Left renal cortex interstitium (tissue), 4 donors: ENCODE measurements around the gene AXDND1. TPM values are rescaled to one million over a fixed set of nuclear protein-coding genes. Genes with fewer than 3 reads are reported as not detected.

ENCODE experiments used
- DNase-seq, 4 donors: peaks; one replicate each; pipeline ENCODE4 v3.0.0-alpha.2; 2013; ENCODE audit warnings: low read depth in 4 of 4, low spot score in 2 of 4, missing footprints in 1 of 4
- polyA plus RNA-seq, 4 donors: library from polyadenylated mRNA; unstranded; fragments of 120-200 nt; gene quantifications; one replicate each; pipeline ENCODE4 v1.2.1, GENCODE V29; 2013; ENCODE audit not compliant: insufficient read length in 4 of 4

Gene AXDND1
- polyA plus RNA-seq, 4 donors = 8.4 to 44.3 (median 18.2) TPM

GRCh38 chr1:179554427-179554826 lies 188.7 kb downstream of the AXDND1 start:
- no peak for DNase-seq

DNA sequence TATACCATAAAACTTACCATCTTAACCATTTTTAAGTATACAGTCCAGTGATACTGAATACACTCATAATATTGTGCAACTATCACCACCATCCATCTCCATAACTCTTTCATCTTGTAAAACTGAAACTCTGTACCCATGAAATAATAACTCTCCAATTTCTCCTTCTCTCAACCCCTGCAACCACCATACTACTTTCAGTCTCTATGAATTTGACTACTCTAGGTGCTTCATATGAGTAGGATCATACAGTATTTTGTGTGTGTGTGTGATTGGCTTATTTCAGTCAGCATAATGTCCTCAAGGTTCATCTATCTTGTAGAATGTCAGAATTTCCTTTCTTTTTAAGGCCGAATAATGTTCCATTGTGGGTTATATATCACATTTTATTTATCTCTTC lies 192.3 kb downstream of the AXDND1 start:
- DNase-seq = no peak

GRCh38 chr1:179575497-179576314 lies 209.9 kb downstream of the AXDND1 start, which contains the start of gene NPHS2:
TSS of gene NPHS2 (minus strand) at chr1:179575948. CDS start at chr1:179575864, 84 bp downstream.
- no peak for DNase-seq

- DNase-seq = no peak
Measured at GRCh38 chr1:179576509-179576908, 210.7 kb downstream of the AXDND1 start.

- DNase-seq = no peak
Measured at GRCh38 chr1:179583771-179584320, 218.1 kb downstream of the AXDND1 start.

- peak in 3 of 4 donors; percentile 52 to 56 (median 55) for DNase-seq
Measured at GRCh38 chr1:179586107-179586823, 220.5 kb downstream of the AXDND1 start.

GRCh38 chr1:179587336-179587735 lies 221.6 kb downstream of the AXDND1 start:
- no peak for DNase-seq

DNA sequence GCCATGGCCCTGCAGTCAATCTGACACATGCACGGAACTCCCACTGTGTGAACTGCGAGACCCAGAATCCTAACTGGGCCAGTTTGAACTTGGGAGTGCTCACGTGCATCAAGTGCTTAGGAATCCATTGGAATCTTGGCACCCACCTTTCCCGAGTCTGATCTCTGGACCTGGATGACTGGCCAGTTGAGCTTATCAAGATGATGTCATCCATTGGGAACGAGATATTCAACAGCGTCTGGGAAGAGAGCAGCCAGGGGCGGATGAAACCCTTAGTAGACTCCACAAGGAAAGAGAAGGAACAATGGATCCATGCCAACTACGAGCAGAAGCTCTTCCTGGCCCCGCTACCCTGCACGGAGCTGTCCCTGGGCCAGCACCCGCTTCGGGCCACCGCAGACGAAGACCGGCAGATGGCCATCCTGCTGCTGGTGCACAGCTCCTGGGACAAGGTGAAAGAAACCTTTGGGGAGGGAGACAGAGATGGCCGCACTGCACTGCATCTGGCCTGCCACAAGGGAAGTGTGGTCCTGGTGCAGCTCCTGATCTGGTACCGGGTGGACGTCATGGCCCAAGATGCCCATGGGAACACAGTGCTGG lies 222.8 kb downstream of the AXDND1 start:
- no peak for DNase-seq

DNA sequence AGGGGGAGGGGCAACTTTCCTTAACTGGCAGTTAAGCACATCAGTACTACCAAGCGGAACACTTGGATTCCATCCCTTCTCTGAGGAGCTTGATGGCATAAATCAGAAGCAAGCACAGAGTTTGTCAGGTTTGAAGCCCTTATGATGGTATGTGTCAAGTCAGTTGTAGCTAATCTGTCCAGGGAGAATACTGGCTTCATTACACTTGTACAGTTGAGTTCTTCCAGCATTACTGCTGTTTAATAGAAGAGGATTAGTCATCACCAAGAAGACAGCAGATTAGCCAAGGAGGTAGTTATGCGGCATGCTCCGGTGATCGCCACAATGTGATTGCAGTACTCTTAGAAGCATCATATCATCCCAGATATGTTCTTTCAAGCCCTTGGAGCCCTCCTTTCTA lies 223.7 kb downstream of the AXDND1 start:
- no peak for DNase-seq

DNA sequence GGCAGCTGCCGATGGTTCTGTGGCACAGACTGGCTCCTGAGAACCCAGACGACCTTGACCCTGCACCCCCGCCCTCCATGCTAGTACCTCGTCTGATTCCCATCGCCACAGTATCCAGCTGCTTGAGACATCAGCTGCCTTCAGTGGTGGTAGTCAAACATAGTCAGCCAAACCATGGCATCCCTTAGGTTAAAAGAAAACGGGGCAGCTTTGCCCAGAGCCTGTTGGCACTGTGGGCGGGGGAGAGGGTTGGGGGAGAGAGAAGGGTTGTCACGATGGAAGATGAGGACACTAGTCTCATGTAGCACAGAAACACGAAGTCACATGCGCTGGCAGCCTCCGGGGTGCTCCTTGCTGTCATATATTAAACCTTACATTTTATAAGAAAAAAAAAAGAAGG lies 224.9 kb downstream of the AXDND1 start:
- DNase-seq = no peak

GRCh38 chr1:179591253-179591591 lies 225.5 kb downstream of the AXDND1 start:
- no peak for DNase-seq

GRCh38 chr1:179591592-179592580 lies 226.1 kb downstream of the AXDND1 start, which contains the start of gene TDRD5:
TSS of gene TDRD5 (plus strand) at chr1:179591832. CDS start at chr1:179592616, 784 bp downstream.
- DNase-seq = peak in 1 of 4 donors; percentile 24

GRCh38 chr1:179598631-179599030 lies 232.9 kb downstream of the AXDND1 start:
- DNase-seq = no peak

GRCh38 chr1:179599623-179600249 lies 234.0 kb downstream of the AXDND1 start:
- no peak for DNase-seq

- no peak for DNase-seq
Measured at GRCh38 chr1:179601093-179601492, 235.3 kb downstream of the AXDND1 start.
